GM21825 (cell line): ENCODE results near the gene ZNF423.
"Not testable (repeated sequence)": the region's sequence is repeated elsewhere in the genome, so short reads cannot be mapped to it uniquely, and the experiment has no call there.

ENCODE experiments used
- ATAC-seq: cut with Tn5 transposase; IDR thresholded peaks from one replicate; pipeline ENCODE4 v1.9.1; 2021; ENCODE audit warnings: mild to moderate bottlenecking, moderate library complexity; ENCODE audit not compliant: unreplicated experiment

The ZNF423 gene

DNA sequence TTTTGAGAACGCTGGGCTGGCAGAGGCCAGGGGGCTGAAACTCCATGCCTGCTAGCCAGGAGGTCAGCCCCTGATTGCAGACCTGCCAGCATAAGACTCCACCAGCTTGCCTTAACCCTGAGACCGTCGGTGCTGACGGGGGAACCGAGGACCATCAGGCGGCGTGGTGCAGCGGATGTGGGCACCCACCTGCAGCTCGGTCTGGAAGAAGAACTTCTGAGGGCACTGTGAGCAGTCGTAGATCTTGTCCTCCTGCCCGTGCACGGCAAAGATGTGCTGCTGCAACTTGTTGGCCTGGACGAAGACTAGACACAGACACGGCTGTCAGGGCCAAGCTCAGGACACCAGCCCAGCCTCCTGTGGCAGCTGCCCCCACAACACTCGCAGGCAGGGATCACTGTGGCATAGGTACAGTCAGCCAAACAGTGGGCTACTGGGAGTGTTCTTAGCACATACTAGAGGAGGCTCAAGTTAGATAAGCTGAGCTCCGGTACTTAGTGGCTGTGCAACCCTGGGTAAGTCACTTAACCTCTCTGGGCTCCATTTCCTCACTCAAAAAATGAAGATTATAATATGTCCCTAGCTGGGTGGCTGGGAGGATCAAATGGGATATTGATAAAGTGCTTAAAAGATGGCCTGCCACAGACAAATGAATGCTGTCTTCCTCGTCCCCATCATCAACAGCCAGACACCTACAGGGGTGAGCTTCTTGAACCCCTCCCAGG is 332.3 kb downstream of the ZNF423 start:
- no peak for ATAC-seq

DNA sequence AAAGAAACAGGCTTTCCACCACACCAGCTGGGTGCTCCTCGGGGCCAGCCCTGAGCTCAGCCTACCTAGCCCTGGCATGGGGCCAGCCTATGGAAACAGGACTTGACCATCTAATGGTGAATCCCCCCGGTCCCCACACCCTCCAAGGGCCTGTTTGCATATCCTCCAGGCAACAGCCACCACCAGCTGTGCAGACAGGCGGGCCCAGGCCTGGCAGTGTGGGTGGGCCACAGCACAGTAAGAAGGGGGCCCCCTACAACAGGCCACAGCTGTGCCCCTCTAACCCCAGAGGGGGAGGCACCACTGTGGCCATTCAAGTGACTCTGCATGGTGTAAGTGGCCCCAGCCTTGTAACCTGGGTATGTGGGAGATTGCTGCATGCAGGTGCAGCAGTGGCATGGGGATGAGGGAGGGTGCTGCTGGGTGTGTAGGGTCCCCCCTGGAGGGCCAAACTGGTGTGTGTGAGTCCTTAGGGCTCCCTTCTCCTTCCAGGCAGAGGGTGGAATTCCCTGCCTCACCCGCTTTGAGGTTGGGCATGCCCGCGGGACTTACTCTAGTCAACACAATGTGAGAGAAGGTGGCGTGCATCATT is 334.1 kb downstream of the ZNF423 start:
- no peak for ATAC-seq

DNA sequence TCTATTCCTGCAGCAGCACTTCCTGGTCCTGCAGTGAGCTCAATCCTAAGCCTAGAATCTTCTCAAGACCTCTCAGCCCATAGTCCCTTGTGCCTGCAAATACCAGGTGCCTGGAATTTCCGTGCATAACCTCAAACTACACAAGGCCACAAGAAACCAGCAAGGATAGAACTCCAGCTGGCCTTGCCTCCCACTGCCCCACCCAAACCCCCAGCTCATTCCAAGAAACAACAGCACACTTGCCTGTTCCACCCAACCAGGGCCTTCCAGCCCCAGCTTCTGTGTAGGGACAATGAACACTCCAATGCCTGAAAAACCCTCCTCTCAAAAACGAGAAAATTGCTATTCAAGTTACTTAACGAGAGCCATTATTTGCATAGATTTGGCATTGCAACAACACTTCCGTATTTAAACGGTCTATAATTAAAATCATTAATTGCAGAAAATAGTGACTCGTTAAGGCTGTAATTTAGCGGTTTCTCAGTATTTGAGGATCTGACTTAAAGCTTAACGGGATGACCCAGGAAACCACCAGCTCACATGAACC is 335.3 kb downstream of the ZNF423 start:
- no peak for ATAC-seq

DNA sequence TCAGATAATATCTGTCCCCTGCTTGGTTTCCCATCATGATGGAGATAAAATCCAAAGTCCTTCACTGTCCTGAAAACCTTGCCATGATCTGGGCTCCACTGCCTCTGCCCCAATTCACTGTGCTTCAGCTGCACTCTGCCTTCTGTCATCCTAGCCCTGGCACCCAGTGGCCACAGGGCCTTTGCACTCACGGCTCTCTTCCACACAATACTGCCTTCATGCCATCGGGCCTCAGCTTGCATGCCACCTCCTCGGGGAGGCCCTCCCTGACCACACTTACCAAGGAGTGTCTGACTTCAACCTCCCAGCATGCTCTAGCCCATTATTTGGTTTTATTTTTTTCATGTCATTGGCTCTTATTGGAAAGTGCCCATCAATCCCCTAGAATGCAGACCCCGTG is 336.2 kb downstream of the ZNF423 start:
- ATAC-seq = no peak

DNA sequence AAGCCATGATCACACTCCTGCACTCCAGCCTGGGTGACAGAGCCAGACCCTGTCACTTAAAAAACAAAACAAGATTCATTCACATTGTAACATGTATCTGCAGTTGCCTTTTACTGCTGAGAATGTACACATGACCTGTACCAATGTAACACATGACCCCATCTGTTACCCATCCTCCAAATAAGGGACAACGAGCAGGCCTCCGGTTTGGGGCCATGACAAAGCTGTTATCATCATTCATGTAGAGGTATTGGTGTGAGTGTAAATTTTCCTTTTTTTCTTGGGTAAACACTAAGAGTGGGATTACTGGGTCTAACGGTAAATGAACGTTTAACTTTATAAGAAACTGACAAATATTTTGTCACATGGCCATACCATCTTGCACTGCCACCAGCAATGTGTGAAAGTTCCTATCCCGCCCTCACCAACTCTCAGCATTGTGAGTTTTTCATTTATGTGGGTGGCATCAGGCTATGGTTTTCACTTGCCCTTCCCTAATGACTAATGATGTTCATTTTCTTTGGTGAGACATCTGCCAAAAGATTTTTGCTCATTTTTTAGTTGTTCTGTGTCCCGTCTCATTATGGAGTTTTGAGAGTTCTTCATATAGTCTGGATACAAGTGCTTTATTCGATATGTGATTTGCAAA is 336.8 kb downstream of the ZNF423 start:
- ATAC-seq = no peak

DNA sequence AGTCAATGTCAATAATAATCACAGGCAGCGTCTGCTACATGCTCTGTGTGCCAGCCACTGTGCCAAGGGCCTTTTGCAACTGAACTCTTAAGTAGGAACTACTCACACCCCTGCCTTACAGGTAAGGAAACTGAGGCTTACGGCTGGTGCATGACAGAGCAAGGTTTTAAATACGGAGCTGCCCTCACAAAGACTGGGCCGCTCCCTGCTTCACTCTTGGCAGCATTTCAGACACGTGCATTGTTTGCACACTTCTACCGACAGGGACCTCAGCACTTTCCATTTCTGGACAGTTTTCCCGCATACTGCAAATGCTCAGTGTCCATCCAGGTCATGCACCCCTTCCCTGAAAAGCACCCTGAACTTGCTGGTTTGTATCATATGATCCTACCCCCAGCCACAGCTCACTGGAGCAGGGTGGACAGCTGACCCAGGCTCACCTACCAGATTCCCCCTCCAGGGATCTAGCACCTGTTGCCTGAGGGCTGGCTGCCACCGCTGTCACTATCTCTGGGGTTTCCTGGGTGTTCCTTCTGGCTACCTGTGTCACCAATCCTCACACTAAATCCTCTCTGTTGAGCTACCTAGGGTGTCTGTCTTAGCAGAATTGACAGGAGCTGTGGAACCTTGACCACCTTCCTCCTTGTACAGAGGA is 339.4 kb downstream of the ZNF423 start:
- no peak for ATAC-seq

DNA sequence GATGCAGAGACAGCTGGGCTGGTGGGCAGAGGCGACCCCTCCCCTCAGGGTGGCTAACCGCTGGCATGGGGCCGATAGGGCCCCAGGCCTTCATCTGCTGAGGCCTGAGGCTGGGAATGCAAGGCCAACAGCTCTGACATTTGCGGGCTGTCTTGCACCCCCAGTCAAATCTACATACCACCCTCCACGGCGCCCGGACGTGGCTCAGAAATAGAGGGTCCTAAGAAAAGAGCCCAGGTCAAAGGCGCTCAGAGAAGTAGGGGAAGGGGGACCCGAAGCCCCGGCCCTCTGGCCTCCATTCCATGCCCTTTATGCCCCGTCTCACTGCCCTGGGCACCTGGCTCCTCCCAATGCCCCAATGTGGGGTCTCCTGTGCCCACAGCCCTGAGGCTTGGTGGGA is 340.1 kb downstream of the ZNF423 start:
- no peak for ATAC-seq

DNA sequence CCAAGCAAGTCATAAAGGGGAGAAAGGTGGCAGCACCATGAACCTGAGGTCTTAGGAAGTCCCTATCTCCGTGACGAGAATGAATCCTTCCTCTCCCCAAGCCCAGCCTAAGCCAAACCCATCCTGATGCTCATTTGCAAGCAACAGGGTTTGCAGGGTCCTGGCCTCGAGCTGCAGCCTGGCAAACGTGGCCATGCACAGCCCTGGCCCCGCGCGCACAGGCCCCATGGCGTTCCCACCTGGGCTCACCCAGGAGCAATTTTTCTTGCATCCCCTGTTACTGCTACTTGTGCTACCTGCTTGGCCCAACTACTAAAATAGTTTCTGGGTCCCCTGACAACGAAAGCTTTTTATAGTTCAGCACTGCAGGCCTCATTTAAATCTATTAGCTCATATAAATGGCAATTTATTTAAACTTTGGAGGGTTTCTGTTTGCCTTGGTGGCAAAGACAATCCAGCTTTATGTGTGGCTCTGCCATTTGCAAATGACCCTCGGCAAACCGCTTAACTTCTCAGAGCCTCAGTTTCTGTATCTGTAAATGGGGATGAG is 340.8 kb downstream of the ZNF423 start:
- ATAC-seq = no peak

DNA sequence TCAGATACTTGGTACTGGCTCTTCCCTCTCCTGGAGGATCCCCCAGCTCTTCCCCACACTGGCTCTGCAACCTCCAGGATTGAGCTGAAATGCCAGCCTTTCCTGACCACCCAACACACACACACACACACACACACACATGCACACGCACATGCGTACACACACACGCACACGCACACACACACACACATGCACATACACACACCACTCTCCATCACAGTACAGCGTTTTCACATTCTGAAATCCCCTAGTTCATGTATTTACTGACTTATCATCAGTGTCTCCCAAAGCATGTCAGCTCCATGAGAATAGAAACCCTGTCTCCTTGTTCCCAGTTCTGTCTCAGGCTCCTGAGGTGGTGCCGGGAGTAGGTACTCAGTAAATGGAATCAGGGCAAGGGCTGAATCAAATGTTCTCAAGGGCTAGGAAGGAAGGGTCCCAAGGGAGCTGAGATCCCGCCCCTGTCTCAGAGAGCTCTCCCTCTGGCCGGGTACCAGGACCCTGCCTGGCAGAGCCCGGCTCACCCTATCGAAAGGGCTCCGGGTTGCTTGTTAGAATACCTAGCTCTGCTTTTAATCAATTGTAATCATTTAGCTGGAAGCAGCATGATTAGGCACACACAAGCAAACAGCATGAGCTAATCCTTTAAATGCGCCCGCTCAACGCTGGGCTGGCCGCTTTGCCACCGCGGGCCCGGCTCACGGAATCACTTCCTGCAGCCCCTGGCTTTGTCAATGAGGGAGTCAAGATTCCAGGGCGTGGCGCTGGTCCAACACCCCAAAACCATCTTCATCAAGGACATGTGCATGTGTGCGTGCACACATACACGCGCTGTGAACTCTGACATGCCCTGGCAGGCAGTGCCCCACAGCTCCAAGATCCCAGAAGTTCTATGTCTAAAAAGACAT is 341.6 kb downstream of the ZNF423 start:
- no peak for ATAC-seq

DNA sequence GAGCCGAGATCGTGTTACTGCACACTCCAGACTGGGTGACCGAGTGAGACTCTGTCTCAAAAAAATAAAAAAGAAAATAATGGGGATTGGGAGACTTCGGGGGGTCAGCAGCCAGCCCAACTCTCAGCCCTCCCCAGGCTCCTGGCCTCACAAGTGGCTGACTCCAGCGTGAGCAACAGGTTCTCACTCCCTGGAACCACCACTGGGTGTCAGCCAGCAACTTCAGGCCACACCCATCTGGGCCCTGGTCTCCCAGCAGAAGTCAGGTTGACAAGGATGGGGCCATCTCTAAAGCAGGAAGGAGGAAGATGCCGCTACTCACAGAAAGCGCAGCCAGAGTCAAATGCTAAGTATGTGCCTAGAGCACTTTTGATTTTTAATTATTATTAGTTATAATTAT is 342.9 kb downstream of the ZNF423 start:
- no peak for ATAC-seq

DNA sequence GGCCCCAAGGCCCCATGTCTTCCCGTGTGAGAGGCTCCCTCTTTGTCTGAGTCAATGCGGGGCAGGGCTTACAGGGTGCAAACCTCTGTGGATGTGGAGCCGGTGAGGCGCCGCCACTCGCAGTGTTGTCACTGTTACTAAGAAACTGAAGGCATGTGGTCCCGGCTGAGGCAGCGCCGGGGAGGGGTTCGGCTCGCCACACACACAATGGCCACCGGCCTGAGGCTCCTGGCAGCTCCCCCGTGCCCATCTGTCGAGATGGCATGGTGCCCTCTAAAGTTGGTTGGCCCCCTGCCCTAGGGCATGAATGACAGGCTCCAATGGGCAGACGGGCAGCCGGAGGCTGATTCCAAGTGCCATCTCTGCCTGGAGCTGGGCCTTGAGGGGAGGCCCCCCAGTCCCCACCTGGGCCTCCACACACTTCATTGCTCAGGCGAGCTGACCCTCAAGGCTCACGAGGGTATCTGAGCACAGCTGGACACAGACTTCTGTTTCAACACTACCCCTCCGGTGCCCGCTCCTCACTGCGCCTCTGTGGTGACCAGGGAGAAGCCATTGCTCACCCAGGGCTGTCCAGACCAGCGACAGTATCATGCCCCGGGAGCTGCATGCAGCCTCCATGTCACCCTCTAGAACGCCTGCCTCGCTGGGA is 345.1 kb downstream of the ZNF423 start:
- ATAC-seq = no peak

DNA sequence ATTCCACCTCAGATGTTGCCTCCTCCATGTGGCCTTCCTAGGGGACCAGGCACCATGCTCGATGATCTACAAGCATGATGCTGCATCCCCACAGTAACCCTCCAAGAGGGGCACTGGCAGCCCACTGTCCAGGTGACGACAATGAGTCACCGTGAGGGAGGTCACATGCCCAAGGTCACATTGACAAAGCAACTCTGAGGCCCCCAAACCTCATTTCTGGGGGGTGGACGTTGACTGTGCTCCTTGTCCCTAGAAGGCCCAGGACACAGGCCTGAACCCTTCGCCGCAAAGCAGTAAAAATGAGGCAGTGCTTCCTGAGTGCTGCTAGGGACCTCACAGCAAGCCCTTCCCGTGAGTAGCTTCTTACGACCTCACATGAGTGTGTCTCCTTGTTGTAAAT is 345.8 kb downstream of the ZNF423 start:
- ATAC-seq = no peak

DNA sequence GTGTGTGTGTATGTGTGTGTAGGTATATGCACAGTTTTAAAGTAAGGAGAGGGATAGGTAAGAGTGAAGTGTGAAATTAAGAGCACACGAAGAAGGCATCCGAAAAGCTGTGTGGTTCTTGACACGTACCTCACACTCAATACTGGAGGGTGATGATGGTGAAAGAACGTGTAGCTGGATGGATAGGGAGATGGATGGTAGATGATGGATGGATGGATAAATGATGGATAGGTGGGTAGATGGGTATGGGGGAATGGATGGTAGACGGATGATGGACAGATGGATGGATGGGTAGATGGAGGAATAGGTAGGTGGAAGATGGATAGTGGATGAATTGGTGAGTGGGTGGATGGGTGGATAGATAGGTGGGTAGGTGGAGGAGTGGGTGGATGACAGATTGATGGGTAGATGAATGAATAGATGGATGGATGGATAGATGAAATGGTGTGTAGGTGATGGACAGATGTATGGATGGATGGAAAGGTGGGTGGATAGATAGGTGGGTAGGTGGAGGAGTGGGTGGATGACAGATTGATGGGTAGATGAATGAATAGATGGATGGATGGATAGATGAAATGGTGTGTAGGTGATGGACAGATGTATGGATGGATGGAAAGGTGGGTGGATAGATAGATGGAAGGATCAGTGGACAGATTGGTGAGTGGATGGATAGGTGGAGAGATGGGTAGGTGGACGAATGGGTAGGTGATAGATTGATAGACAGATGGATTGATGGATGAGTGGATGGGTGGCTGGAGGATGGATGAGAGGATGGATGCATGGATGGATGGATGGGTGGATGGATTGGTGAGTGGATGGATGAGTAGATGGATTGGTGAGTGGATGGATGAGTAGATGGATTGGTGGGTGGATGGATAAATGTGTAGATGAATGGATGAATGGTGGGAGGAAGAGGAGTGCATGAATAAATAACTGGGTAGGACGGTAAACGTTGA is 349.6 kb downstream of the ZNF423 start:
- ATAC-seq = not testable (repeated sequence)

DNA sequence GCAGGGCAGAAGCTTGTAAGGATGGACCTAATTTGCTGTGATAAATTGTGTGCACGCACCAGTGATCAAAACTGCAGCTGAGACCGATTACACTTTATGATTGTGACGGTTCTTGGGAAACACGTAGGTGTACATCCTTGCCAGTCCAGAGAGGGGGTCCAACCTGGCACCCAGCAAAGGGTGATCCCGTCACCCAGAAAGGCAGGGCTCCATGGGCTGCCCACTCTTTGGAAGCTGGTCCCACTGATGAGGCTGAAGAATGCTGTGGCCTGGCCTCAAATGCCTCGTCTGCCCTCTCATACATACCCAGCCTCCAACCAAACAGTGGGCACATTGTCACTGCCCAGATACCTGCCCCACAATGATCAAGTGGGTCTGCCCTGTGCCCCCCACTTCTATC is 350.4 kb downstream of the ZNF423 start:
- no peak for ATAC-seq

DNA sequence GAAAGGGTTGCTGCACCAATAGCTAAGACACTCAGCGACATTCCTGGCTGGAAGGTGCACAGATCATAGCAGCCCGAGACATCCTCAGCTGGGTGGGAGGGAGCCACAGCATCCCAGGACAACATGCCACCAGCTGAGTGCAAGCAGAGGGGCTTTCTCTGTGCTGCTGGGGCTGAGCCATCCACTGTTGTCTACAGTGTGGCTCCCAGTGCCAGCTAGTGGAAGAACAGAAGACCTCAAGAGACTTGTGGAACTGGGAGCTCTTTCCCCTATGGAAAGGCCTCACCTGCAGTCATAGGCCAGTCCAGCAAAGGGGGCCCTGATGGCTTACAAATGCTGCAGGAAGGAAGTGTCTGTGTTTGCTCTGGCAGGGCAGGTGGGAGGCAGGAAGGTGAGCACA is 351.3 kb downstream of the ZNF423 start:
- no peak for ATAC-seq

DNA sequence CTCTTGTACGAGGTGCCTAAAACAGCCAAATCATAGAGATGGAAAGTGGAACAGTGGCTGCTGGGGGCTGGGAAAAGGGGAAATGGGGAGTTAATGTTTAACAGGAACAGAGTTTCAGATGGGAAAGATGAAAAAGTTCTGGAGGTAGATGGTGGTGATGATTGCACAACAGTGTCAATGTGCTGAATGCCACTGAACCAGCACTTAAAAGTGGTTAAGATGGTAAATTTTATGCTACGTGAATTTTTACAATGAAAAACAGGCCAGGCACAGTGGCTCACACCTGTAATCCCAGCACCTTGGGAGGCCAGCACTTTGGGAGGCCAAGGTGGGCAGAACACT is 351.9 kb downstream of the ZNF423 start:
- ATAC-seq = no peak

DNA sequence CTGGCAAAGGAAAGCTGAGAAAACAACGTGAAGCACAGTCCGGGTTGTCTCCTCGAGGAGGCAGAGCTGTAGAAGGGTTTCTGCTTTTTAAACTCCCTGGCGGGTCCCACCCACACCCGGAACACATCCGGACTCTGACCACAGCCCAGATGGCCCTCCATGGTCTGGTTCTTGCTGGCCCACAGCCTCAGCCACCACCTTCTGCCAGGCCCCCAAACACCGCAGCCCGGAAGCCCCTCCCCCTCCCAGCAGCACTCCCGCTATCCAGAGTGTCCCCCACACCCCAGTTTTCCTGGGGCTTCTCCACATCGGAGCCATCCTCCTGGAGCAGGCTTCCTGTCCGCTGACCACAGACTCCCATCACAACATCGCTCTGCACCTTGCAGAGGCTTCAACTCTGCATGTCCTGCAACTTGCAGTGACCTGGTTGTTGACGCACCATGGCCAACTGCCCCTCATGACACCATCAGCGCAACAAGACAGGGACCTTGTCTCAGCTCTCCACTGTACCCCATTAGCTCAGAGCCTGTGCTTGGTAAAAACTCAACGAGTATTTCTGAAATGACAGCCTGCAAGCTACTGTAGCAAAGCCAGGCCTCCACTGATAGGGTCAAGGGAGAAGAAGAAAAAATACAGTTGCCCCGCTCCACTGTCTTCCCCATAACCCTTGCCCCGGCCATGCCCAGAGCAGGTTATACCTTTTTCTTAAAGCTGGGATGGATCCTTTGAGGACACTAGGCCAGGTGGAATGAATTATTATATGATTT is 352.5 kb downstream of the ZNF423 start:
- ATAC-seq = peak; percentile 83
